Adrenal gland (tissue), 12 donors: ENCODE measurements around the gene C19orf25. TPM values are rescaled to one million over a fixed set of nuclear protein-coding genes. Genes with fewer than 3 reads are reported as not detected.

Experiments used
- DNase-seq, 7 donors: peaks; one replicate each; pipeline ENCODE4 v3.0.0-alpha.2; 2019 to 2020
- H3K27ac ChIP-seq, 5 donors: fragments of 200-600 bp; sonication (generic) in 4 of 5; 1 replicate in 3 of 5; 2 replicates in 2 of 5; pipeline versions ENCODE4 v1.5.1 to v1.8.0; 2016 to 2020; ENCODE audit warnings: mild to moderate bottlenecking in 1 of 5
- H3K27me3 ChIP-seq: fragments of 200-600 bp; 2 replicates; pipeline ENCODE4 v1.8.0; 2021
- H3K36me3 ChIP-seq, 2 donors: fragments of 200-600 bp; replicated peaks in 1 of 2; 1 replicate in 1 of 2; 2 replicates in 1 of 2; pipeline versions ENCODE4 v1.5.1 to v1.8.0; 2018 to 2022
- H3K4me1 ChIP-seq, 2 donors: fragments of 200-600 bp; replicated peaks in 1 of 2; 1 replicate in 1 of 2; 2 replicates in 1 of 2; pipeline versions ENCODE4 v1.5.1 to v1.8.0; 2018 to 2021
- H3K4me3 ChIP-seq, 4 donors: fragments of 200-600 bp; sonication (generic) in 3 of 4; one replicate each; pipeline ENCODE4 v1.5.1; 2016 to 2018
- H3K9me3 ChIP-seq, 3 donors: fragments of 200-600 bp; sonication (generic) in 1 of 3; replicated peaks in 1 of 3; 1 replicate in 2 of 3; 2 replicates in 1 of 3; pipeline versions ENCODE4 v1.5.1 to v1.8.0; 2016 to 2021
- CTCF ChIP-seq, 6 experiments: fragments of 450-650 bp in 4 of 6; fragments of 200-600 bp in 2 of 6; sonication (generic) in 1 of 6; IDR thresholded peaks; 1 replicate in 5 of 6; 2 replicates in 1 of 6; pipeline versions ENCODE4 v1.5.1 to v1.8.0; 2016 to 2021; ENCODE audit warnings: antibody characterized with exemption in 6 of 6, mild to moderate bottlenecking in 2 of 6, moderate library complexity in 1 of 6
- POLR2A ChIP-seq, 2 donors: fragments of 450-650 bp; IDR thresholded peaks; one replicate each; pipeline ENCODE4 v1.6.1; 2017; ENCODE audit warnings: antibody characterized with exemption in 2 of 2, mild to moderate bottlenecking in 2 of 2, moderate library complexity in 1 of 2
- WGBS, 4 donors: extraction: QIAGEN DNeasy Blood & Tissue Kit in 2 of 4; methylation state at CpG; one replicate each; pipeline versions ENCODE4 v1.1.5 to v1.1.7; 2013 to 2017; 5-methylcytosine and 5-hydroxymethylcytosine counted together
- intact Hi-C, 2 donors: fragments of 100-400 bp; cut with DNase I; formaldehyde crosslinking; loops; one replicate each; pipeline versions ENCODE4 v1.14.1 to v1.15.0; 2022 to 2023
- polyA plus RNA-seq, 3 donors: library from polyadenylated mRNA; stranded (reverse); fragments of 200-250 nt in 2 of 3; fragments of 350-450 nt in 1 of 3; fragmentation: Illumina TruSeq in 1 of 3; extraction: RNeasy Lipid Tissue Mini Kit (QIAGEN cat#74804) in 1 of 3; gene quantifications; one replicate each; pipeline ENCODE4 v1.2.3, GENCODE V29; 2013 to 2014
- total RNA-seq, 9 donors: library from RNA; depleted of rRNA in 4 of 9; stranded (reverse); fragments of >200 nt in 4 of 9; fragments of 120-200 nt in 1 of 9; fragmentation: NEBNext Ultra II Directional in 1 of 9; extraction: Animal tissue kit (Norgen Biotek cat#: 25700) in 1 of 9; gene quantifications; one replicate each; pipeline versions ENCODE4 v1.1.0 to v1.2.4, GENCODE V29; 2013 to 2023
- donor health status: healthy with polysubstance abuse.
- donor health status: Bipolar disorder and iron deficiency.
- donor health status: DM: yes; HTN: yes; CAD: no.
- donor health status: DM: no; HTN: no; CAD: no.
- donor health status: DM: no; HTN: no; CAD: no.
- donor health status: DM: yes; HTN: yes; CAD: no.

Gene C19orf25
- total and polyA plus RNA-seq, 12 donors = 6.0 to 60.4 (median 34.7) TPM

- no peaks in the 10 kb centered on the region for H3K36me3 ChIP-seq
- H3K27me3 ChIP-seq = no peaks in the 10 kb centered on the region
- H3K27ac ChIP-seq = no peak overlapping the region
- no peak overlapping the region for H3K4me3 ChIP-seq
- no peak for TF ChIP-seq POLR2A (IDR thresholded peaks at IDR 0.05)
- TF ChIP-seq CTCF (IDR thresholded peaks at IDR 0.05) = no peak
- WGBS, 4 donors = 86 to 93% (median 88%) methylated on average over 8 to 37 of the region's 37 CpGs
- intact Hi-C loops = no loop called here
- H3K9me3 ChIP-seq = no peaks in the 10 kb centered on the region
- H3K4me1 ChIP-seq = peaks cover 23 to 25% of the 10 kb centered on the region in 2 donors
- DNase-seq = no peak
These were observed 16.2 kb upstream of the C19orf25 start for GRCh38 chr19:1495051-1495798.

- no peaks in the 10 kb centered on the region for H3K27me3 ChIP-seq
- peak in 1 of 7 donors; percentile 35 for DNase-seq
- 63 to 66% (median 64%) methylated on average over 8 to 15 of the region's 15 CpGs for WGBS, 4 donors
- H3K4me1 ChIP-seq = peaks cover 25 to 29% of the 10 kb centered on the region in 2 donors
- no peak overlapping the region for H3K4me3 ChIP-seq
- no peaks in the 10 kb centered on the region for H3K36me3 ChIP-seq
- TF ChIP-seq POLR2A (IDR thresholded peaks at IDR 0.05) = no peak
- no peak for TF ChIP-seq CTCF (IDR thresholded peaks at IDR 0.05)
- peak overlapping the region in 1 of 5 donors; percentile 1 for H3K27ac ChIP-seq
- H3K9me3 ChIP-seq = no peaks in the 10 kb centered on the region
- intact Hi-C loops = no loop called here
These were observed 15.2 kb upstream of the C19orf25 start for GRCh38 chr19:1494115-1494815.

GRCh38 chr19:1492474-1493006 is 13.5 kb upstream of the C19orf25 start:
- peak overlapping the region in 4 of 5 donors; percentile 68 to 86 (median 76) for H3K27ac ChIP-seq
- intact Hi-C loops = no loop called here
- whole genome bisulfite sequencing, 4 donors = 21 to 38% (median 32%) methylated on average over 3 to 10 of the region's 10 CpGs
- no peaks in the 10 kb centered on the region for H3K27me3 ChIP-seq
- TF ChIP-seq CTCF (IDR thresholded peaks at IDR 0.05) (no peak), POLR2A (IDR thresholded peaks at IDR 0.05) (peak in 1 of 2 donors; percentile 70)
- DNase-seq = peak in 5 of 7 donors; percentile 69 to 80 (median 73)
- peaks cover 25 to 29% of the 10 kb centered on the region in 2 donors for H3K4me1 ChIP-seq
- H3K9me3 ChIP-seq = no peaks in the 10 kb centered on the region
- peak overlapping the region in 1 of 4 donors; percentile 65 for H3K4me3 ChIP-seq
- H3K36me3 ChIP-seq = no peaks in the 10 kb centered on the region

- Histone ChIP-seq H3K4me3 (peak overlapping the region in 2 of 4 donors; percentile 44 to 65), H3K4me1 (peaks cover 25 to 29% of the 10 kb centered on the region in 2 donors), H3K36me3 (no peaks in the 10 kb centered on the region), H3K27ac (peak overlapping the region in 4 of 5 donors; percentile 68 to 86 (median 76)), H3K9me3 (no peaks in the 10 kb centered on the region), H3K27me3 (no peaks in the 10 kb centered on the region)
- WGBS, 4 donors = 35 to 53% (median 47%) methylated on average over 9 to 12 of the region's 12 CpGs
- intact Hi-C loops = no loop called here
- TF ChIP-seq CTCF (IDR thresholded peaks at IDR 0.05) (no peak), POLR2A (IDR thresholded peaks at IDR 0.05) (no peak)
- DNase-seq = peak in 4 of 7 donors; percentile 47 to 65 (median 58)
These were observed 12.8 kb upstream of the C19orf25 start for GRCh38 chr19:1491849-1492170.
